ENCODE results near the gene TSPAN14.

TSPAN14 gene

DNA sequence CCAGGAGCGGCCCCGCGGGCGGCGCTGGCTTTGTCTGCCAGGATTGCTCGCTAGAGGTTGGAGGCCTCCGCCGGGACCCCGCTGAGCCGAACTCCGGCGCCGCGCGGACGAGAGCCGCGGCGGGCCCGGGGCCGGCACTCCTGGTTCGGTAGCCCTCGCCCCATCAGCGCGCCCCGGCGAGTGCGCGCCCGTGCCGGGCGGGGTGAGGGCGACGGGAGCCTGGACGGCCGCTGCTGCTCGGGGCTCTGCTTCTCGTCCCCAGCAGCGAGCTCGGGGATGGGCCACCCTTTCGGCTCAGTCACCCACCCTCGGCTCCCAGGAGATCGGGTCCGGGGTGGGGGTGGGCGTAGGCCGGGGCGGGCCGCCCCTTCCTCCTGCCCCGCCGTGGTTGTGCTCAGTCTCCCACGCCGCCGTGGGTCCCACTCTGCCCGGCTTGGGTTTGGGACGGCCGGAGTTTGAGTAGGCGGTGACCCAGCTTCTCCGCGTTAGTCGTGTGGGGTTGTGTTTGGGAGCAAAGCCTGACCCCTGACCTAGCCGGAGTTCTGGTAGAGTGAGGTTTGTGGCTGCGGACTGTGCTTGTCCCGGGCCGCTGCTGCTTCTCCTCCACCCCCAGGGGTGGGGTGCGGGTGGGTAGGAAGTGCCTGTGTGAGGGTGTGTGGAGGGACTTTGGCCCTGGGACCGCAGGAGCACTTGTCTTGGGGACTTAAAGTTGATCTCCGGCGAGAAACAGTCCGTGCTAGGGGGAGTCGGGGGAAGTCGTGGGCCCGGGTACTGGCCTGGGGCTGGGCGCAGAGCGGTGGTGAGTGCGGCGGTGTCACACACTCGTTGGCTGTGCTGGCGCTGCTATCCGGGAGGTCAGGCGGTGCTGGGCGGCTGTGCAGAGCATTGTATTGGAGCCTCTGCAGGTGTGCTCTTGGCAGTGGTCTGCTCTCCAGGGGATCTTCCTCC is 677 bp downstream of the TSPAN14 start:
- DNase-seq (ENCODE audit: low read depth), result no peak

DNA sequence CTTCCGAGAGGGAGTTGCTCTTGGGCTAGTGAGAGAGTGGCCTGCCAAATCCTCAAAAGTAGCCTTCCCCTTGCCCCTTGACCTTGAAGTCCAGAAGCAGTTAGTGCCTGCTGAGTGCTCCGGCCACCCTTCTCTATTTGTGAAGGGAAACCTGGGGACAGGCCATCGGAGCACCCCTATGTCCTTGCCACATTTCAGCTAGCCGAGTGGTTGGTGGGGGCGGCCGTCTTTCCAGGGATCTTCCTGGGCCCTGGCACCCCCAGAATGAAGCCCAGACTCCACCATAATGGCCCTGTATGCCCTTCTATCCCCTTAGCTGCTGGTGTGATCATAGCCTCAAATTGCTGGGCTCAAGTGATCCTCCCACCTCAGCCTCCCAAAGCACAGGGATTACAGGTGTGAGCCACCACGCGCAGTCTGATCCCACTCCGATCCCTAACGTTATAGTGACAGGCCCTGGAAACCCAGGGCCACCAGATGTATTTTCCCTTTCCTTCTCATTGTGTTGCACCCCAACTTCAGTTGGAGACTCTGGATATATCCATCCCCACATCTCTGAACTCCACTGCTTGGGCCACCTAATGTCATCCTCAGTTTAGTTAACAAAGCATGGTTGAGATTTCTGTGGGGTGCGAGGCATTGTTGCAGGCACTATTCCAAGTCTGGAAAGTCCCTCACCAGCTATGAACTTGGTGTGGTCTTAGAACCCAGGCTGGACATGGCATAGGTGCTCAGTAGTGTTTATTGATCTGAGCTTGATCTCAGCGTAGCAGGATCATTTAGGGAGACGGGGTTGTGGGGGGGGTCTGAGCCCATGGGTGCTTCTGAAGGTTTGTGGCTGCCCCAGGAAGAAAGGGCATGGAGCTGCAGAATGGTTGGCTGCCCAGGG is 1.6 kb downstream of the TSPAN14 start:
- DNase-seq (ENCODE audit: low read depth), result no peak

DNA sequence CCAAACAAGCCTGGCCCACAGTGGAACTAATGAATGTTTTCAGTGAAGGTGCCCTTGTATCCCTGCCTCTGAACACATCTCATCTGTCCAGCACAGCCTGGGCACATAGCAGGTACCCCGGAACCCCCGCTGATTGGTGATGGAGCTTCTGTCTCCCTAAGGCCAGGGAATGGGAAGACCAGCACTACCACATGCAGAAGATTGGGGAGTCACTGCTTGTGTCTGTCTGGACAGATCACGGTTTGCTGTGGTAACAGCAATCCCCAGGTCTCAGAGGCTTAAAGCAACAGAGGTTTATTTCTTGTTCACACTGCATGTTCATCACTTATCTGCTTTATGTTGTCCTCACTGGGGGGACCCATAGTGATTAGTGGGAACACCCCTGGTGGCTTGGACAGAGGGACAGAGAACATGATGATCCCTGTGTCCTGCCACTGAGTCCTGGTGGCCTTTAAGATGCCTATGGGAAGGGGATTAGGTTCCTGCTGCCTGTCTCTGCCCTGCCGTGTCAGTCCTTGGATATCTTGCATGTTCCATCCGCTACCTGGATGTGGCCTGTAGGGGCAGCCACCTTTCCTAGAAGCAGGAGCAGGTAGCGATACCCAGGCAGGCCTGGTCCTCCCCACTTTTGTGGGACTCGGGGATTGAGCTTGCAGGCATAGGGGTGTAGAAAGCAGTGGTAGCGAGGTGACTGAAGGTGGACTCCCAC is 3.6 kb downstream of the TSPAN14 start:
- no peak for DNase-seq (ENCODE audit: low read depth)

DNA sequence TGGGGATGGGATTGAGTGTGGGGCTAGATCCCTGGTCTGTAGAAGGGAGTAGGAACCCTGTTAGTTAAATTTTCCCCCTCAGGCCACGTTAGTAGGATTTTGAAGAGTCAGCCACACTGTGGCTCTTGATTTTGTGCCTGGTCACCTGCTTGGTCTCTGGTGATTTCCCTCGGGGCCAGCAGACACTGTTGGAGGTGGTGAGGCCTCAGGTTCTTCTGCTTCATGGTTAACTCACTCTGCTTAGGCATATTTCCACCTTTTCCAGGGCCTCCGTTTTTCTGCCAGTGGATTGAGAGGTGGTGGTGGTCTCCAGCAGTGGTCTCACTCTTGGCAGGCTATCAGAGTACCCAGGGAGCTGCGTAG is 4.1 kb downstream of the TSPAN14 start:
- no peak for DNase-seq (ENCODE audit: low read depth)

DNA sequence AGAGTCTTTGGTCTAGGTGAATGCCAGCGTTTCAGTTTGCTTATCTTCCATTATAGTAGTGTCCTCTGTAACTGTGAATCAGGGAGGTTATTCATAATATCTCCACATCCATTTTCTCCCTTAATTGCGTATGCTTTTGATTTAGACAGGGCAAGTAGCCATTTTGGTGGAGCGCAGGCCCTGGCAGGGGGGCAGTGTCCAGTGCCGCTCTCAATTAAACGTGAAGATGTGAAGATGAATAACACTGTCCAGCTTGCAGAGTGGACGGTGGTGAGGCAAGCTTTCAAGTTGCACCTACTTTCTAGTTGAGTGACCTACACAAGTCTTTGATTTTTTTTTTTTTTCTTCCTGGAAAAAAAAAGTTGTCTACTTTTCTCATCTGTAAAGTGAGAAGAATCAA is 4.5 kb downstream of the TSPAN14 start:
- DNase-seq (ENCODE audit: low read depth), result no peak

DNA sequence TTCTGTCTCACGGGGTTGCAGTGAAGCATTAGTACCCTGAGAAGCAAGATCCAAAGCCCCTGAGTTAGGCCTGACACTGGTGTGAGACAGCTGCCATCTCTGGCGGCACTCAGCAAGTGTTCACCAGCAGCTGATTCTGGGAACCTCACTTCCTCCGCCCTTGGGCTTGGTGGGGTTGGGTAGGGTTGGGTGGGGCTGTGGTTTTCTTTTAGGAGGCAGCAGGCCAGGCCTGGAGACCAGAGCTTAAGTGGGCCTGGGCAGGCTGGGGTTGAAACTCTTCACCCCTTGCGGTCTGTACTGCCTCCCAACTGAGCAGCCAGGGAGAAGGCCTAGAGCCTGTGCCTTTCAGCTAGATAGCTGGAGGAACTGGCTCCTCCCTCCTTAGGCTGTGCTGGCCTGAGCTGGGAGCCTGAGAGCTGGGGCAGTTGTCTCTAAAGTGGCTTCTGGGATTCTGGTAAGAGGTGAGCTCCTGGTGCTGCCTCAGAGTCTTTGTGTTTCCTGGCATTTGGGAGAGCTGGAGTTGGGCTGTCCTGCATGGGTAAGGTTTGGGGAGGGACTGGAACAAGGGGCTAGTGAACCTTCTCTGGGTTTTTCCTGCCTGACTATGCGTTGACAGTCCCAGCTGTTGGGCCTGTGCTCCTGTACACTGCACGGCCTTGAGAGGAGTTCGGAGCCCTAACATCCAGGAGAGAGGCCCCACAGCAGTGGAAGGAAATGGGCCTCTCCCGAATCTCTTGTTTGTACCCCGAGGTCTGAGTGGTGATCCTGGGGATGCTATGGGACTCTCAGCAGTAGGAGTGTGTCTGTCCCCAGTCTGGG is 5.1 kb downstream of the TSPAN14 start:
- no peak for DNase-seq (ENCODE audit: low read depth)

DNA sequence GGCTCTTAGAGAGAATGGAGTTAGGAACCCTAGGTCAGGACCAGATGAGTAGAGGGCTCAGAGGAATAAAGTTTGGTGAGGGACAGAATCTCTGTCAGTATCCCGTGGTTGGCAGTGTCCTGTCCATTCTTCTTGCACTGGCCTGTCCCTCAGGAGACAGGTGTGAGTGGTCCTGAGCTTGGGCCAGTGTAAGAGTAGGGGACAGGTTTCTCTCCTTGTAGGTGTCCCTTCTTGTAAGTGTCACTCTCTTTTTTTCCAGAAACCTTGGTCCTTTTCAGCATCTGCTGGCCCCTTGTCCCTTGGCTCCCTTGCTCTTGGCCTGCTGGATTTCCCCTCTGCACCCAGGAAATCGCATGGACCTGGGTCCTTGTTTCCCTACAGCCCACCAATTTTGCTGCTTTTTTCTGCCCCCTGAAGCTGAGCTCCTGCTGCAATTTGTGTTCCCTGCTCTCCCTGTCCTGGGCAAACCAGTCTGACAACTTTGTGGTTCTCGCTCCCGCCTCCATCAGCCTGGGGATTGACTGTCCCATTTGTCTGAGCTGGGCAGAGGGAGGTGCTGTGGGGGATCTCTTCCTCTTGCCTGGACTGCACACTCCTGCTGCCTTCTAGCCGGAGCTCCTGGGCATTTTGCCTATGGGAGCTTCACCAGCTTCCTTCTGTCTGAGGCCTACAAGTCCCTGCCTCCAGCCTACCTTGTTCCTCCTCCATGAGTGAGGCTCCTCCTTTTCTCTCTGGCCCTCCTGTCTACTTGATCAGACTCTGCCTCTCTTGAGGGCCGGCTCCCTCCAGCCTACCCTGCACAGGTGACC is 6.5 kb downstream of the TSPAN14 start:
- no peak for DNase-seq (ENCODE audit: low read depth)

DNA sequence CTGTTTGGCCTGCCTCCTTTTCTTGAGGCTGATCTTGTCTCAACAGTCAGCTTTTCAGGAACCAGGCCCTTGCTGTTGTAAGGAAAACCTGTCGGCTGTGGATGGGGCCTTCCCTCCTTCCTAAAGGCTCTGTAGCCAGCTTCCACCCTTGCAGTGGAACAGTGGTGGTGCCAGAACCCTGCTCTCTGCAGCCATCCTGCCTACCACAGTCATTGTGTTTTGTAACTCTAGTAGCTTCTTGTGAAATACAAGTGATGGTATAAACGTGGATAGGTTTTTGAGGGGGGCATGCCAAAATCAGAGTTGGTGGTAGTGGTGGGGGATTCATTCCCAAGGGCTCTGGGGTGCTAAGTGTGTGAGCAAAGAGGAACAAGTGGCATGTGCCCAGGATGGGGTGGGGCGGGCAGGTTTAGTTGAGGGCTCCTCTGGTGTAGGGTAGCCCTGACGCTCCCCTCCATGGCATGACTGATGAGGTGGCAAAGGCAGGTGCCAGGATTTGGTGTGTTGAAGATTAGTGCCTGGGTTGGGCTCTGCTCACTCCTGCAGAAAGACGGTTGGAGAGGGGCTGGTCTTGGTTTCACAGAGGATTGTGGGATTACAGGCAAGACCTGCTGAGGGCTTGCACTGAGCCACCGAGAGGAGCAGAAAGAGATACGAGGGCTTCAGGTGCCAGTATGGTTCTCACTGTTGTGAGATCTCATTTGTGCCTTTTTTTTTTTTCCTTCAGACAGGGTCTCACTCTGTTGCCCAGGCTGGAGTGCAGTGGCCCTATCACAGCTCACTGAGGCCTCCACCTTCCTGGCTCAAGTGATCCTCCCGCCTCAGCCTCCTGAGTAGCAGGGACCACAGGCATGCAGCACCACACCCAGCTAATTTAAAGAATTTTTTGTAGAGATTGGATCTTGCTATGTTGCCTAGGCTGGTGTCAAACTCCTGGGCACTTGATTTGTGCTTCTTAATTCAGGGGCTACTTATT is 7.4 kb downstream of the TSPAN14 start:
- no peak for DNase-seq (ENCODE audit: low read depth)

DNA sequence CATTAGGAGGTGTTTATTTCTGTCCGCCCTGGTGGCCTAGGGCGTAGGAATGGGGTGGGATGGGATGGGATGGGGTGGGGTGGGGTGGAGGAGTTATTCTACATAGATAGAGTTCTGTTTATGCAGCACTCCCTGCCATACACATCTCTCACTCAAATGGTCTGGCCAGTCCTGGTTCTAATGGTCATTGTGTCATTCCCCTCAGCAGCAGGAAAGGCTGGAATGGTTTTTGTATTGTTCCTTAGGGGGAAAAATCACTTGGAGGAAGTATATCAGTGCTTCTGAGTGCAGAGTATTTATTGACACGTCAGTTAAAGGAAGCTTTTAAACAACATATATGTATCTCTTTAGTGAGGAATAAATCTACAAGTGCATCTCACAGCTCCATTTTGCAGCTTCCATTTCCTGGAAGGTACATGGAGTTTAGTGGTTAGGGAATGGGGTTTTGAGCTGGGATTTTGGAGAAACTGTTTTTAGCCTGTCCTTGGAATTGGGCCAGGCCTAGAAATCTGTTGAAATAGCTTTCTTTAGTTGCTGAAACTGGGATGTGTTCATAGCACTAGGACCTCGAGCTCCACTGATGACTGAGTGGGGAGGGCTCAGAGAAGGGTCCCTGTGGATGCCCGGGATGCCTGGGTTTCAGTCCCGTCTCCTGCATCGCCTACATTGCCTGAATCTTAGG is 8.3 kb downstream of the TSPAN14 start:
- no peak for DNase-seq (ENCODE audit: low read depth)

DNA sequence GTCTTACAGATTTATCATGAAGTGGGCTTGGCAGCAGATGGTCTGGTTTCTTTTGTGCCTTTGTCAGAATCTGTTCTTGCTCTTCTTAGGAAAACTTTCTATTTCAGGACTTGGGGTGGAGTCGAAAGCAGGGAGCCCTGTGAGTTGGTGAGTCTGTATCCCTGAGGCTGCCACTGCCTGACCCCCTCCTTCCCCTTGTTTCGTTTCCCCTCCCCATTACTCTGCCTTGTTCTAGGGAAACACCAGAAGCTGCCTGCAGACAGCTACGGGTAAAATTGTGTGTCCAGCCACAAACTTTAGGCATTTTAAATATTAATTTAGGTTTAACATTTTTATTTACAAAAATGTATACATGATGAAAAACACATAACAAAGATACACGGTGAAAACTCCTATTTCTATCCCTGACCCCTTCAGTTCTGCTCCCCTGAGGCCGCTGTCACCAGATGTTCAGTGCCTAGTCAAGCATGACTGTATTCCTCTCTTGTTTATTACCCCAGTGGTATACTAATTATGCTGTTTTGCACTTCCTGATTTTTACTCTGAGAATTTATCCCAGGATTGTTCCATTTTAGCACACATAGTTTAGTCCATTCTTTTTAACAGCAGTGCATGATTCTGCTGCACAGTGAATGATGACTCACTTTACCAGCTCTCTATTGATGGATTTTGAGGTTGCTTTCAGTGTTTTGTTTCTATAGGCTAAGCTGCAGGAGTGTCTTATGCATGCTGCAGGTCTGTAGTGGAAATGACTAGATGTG is 9.1 kb downstream of the TSPAN14 start:
- DNase-seq (ENCODE audit: low read depth), result no peak

DNA sequence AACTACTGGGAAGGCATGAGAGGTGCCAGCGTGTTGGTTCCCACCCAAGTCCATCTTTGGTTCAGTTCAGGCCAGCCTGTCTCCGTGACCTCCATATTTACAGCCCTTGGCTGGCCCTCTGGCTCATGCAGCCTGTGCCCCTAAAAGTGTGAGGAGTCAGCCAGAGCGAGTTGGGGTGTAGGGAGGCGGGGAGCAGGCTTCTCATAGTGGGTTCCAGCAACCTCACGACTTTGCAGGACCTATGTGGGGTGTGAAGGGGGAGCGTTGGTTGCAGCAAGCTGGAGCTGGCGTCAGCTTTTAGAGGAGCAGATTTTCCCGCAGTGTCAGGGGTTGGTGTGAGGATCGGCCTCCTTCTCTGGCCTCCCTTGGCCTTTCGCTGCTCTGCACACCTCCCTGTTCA is 9.8 kb downstream of the TSPAN14 start:
- DNase-seq (ENCODE audit: low read depth), result no peak

DNA sequence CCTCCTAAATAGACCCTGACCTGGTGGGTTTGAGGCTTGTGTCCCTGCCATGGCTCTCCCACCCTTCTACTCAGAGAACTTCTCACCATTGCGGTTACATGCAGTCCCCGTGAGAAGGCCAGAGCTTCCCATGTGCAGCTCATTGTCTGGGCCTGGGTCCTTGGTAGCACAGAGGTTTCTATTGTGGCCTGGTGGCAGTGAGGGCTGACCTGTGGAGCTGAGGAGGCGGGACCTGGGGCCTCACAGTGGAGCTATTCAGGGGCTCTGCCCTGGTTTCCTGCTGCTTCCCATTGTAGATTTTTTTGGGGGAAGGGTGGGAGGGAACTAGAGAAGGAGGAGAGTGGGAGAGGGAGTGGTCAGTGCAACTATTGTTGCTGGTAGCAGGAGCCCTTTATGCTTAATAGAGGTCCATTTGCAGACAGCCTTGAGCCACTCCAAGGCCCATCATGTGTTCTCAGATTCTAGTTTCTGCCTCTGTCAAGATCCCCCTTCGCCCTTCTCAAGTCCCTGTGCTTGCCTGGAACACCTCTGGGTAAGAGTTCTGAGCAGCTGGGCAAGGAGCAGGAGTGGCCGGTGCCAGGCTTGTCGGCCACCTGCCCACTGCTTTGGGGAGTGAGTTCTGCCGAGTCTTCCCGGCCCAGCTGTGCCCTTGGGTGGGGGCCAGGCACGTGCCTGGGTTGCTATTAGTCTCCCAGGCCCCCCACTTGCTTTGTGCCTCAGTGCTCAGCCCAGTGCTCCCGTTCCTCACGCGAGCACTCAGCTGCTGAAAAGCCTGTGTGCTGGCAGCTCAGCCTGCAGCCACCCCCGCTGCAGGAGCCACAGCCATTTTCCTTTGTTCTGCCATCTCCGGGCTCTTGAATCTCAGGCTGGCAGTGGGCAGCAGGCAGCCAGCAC is 10.7 kb downstream of the TSPAN14 start:
- DNase-seq (ENCODE audit: low read depth), result no peak

DNA sequence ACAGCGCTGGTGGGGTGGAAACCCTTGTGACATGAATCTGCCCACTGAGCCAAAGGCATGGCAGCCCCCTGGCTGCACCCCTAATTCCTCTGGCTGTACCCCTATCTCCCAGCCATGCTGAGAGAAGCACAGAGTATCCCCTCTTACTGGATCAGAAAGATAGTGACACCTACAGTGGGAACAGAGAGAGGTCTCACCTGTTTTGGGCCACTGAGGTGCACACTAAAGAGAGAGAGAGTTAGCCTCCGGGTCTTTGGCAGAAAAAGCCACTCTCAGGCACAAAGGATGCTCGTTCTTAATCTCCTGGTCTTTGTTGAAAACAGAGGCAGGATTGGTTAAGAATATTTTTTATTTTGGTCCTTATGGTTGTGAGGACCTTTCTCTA is 11.3 kb downstream of the TSPAN14 start:
- DNase-seq (ENCODE audit: low read depth), result no peak

DNA sequence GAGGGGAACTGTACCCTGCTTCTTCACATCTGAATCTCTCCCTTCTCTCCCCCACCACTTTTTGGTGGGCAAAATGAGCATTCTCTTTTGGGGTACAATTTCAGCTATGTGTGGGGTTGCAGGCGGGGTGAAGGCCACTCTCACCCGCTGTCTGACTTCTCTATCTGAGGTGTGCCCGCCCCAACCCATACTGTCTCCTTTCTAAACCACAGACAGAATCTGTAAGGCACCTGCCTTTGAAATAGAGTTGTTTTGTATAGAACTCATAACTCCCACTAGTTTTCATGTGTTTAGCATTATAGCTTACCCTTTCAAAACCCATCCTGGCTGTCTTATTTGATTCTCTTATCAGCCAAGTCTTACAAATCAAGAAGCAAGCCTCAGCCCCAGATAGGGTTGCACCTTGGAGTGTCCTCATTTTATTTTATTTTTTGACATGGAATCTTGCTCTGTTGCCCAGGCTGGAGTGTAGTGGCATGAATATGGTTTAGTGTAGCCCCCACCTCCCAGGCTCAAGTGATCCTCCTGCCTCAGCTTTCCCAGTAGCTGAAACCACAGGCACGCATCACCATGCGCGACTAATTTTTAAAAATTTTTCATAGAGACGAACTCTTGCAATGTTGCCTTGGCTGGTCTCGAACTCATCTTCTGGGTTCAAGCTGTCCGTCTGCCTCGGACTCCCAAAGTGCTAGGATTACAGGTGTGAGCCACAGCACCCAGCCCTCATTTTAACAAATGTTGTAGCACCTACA is 11.9 kb downstream of the TSPAN14 start:
- DNase-seq (ENCODE audit: low read depth), result no peak

DNA sequence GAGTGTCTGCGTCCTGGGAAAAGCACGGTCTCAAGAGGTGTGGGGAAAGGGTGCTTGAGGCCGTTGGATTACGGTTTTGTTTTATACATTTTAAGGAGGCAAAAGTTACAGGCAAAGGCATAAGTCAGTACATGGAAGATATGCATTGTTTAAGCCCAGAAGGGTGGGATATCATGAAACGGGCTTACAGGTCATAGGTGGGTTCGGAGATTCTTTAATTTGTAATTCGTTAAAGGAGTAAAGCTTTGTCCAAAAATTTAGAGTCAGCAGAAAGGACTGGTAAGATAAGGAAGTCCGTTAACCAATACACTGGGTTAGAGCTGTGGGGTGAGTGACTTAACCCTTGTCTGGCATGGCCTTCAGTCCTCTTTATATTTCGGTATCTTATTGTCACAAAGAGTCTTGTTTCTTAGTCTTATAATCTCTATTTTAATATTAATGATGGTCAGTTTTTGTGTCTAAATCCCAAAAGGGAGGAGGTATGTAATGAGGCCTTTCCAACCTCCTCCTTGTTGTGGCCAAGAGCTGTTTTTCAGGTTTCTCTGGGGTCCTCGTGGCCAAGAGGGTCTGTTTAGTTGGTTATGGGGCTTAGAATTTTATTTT is 12.7 kb downstream of the TSPAN14 start:
- no peak for DNase-seq (ENCODE audit: low read depth)

DNA sequence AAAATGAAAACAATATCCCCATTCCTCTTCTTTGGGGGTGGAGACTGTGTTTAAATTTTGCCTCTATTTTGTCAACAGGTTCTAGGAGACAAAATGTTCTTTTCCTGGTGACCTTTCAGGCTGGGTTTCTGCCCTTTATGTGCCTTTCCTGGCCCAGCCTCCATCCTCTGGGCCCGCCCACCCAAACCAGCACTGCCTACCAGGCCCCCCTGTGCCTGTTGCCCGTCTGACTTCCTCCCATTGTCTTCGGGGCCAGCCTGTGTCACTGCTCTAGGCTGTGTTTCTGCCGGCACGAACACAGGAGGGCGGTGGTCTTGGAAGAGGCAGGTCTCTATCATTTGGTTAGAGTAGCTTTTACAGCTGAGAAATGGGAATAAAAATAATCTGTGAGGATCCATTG is 13.9 kb downstream of the TSPAN14 start:
- no peak for DNase-seq (ENCODE audit: low read depth)
